Stimulated activated CD4-positive, alpha-beta T cell treated with anti-CD3 and anti-CD28 coated beads, TNF-alpha, amount 100 ng/mL, for 48 hours (primary cell): Measurements from ENCODE around the gene C1QTNF1.
A peak's percentile ranks its signal among the peaks of the same experiment; 100 is the strongest.
"Not testable (repeated sequence)": the region's sequence is repeated elsewhere in the genome, so short reads cannot be mapped to it uniquely, and the experiment has no call there.

ENCODE experiments used
- DNase-seq, 3 donors: peaks; one replicate each; pipeline ENCODE4 v3.0.0-alpha.2; 2020; ENCODE audit warnings: low read depth in 3 of 3

Gene C1QTNF1

GRCh38 chr17:79005063-79005861, 18.7 kb upstream of the C1QTNF1 start:
- DNase-seq, result no peak

- DNase-seq, result no peak
Observed at GRCh38 chr17:79006046-79006445, 17.9 kb upstream of the C1QTNF1 start.

- DNase-seq, result no peak
Observed at GRCh38 chr17:79006794-79007503, 17.0 kb upstream of the C1QTNF1 start.

- DNase-seq, result no peak
Observed at GRCh38 chr17:79007504-79008381, 16.2 kb upstream of the C1QTNF1 start.

- DNase-seq, result no peak
Observed at GRCh38 chr17:79008666-79009387, 15.1 kb upstream of the C1QTNF1 start.

GRCh38 chr17:79009397-79010303, 14.3 kb upstream of the C1QTNF1 start, which contains the start of gene CANT1:
Gene CANT1 (minus strand): TSS chr17:79009764. CDS start chr17:78997622, 12,142 bp downstream.
- DNase-seq, result peak; percentile 64 to 79 (median 64)

GRCh38 chr17:79010304-79010646, 13.7 kb upstream of the C1QTNF1 start:
- no peak for DNase-seq

- no peak for DNase-seq
Observed at GRCh38 chr17:79011451-79012147, 12.4 kb upstream of the C1QTNF1 start.

- no peak for DNase-seq
Observed at GRCh38 chr17:79012563-79013134, 11.3 kb upstream of the C1QTNF1 start.

- DNase-seq, result no peak
Observed at GRCh38 chr17:79014158-79014758, 9.7 kb upstream of the C1QTNF1 start.

GRCh38 chr17:79017546-79018369, 6.2 kb upstream of the C1QTNF1 start:
- DNase-seq, result no peak

- no peak for DNase-seq
Observed at GRCh38 chr17:79018370-79018695, 5.6 kb upstream of the C1QTNF1 start.

- DNase-seq, result no peak
Observed at GRCh38 chr17:79019261-79019631, 4.7 kb upstream of the C1QTNF1 start.

- DNase-seq, result peak in 1 of 3 donors; percentile 29
Observed at GRCh38 chr17:79019632-79020584, 4.1 kb upstream of the C1QTNF1 start.

GRCh38 chr17:79020631-79021301, 3.2 kb upstream of the C1QTNF1 start:
- no peak for DNase-seq

GRCh38 chr17:79021929-79022328, 2.0 kb upstream of the C1QTNF1 start:
- not testable (repeated sequence) for DNase-seq
